ENCODE results near the gene AMN.

Gene AMN

DNA sequence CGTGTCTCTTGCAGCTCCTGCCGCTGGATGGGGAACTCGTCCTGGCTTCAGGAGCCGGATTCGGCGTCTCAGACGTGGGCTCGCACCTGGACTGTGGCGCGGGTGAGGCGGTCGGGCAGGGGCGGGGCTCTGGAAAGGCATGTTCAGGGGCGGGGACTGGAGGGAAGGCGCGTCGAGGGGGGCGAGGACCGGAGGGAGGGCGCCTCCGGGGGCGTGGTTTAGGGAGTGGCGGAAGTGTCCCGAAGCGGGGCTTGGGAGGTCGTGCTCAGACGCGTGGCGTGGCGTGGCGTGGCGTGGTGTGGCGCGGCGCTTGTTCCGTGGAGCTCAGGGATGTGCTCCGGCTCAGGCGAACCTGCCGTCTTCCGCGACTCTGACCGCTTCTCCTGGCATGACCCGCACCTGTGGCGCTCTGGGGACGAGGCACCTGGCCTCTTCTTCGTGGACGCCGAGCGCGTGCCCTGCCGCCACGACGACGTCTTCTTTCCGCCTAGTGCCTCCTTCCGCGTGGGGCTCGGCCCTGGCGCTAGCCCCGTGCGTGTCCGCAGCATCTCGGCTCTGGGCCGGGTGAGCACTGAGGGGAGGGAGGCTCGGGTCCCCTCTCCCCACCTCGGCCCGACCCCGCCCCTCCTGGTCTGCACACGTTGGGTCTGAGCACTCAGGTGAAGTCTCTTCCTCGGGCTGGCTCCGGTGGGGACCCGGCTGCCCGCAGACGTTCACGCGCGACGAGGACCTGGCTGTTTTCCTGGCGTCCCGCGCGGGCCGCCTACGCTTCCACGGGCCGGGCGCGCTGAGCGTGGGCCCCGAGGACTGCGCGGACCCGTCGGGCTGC, 6.2 kb downstream of the AMN start:
- peak; percentile 74 for DNase-seq (ENCODE audit: low spot score)

DNA sequence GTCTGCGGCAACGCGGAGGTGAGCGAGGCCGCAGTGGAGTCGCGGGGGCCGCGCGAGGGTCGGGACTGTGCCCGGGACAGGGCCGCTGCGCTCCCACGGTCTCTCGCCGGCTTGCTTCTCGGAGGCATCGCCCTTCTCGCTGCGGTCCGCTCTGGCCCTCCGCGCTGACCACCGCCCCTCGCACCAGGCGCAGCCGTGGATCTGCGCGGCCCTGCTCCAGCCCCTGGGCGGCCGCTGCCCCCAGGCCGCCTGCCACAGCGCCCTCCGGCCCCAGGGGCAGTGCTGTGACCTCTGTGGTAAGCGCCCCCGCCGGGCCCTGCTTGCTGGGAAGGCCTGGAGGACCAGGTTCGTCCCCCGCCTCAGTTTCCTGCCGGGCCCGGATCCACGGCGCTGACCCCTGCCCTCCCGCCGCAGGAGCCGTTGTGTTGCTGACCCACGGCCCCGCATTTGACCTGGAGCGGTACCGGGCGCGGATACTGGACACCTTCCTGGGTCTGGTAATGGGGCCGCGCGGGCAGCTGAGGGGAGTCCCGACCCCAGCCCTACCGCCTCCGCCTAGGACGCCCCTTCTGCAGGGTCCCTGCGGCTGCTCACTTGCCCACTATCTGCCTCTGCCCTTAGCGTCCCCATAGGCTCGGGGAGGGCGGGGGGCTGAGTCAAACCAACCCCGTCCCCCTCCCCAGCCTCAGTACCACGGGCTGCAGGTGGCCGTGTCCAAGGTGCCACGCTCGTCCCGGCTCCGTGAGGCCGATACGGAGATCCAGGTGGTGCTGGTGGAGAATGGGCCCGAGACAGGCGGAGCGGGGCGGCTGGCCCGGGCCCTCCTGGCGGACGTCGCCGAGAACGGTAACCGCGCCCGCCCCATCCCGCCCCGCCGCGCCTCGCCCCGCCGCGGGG, 7.0 kb downstream of the AMN start:
- DNase-seq (ENCODE audit: low spot score): no peak

DNA sequence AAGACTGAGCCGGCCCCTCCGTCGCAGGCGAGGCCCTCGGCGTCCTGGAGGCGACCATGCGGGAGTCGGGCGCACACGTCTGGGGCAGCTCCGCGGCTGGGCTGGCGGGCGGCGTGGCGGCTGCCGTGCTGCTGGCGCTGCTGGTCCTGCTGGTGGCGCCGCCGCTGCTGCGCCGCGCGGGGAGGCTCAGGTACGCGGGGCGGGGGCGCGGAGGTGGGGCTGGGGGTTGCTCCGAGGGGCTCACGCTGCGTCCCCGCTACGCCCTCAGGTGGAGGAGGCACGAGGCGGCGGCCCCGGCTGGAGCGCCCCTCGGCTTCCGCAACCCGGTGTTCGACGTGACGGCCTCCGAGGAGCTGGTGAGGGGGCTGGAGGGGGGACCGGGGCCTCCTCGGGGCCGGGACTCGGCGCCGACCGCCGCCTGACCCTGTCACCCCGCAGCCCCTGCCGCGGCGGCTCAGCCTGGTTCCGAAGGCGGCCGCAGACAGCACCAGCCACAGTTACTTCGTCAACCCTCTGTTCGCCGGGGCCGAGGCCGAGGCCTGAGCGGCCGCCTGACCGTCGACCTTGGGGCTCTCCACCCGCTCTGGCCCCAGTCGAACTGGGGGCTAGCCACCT, 7.8 kb downstream of the AMN start:
- DNase-seq (ENCODE audit: low spot score): no peak

DNA sequence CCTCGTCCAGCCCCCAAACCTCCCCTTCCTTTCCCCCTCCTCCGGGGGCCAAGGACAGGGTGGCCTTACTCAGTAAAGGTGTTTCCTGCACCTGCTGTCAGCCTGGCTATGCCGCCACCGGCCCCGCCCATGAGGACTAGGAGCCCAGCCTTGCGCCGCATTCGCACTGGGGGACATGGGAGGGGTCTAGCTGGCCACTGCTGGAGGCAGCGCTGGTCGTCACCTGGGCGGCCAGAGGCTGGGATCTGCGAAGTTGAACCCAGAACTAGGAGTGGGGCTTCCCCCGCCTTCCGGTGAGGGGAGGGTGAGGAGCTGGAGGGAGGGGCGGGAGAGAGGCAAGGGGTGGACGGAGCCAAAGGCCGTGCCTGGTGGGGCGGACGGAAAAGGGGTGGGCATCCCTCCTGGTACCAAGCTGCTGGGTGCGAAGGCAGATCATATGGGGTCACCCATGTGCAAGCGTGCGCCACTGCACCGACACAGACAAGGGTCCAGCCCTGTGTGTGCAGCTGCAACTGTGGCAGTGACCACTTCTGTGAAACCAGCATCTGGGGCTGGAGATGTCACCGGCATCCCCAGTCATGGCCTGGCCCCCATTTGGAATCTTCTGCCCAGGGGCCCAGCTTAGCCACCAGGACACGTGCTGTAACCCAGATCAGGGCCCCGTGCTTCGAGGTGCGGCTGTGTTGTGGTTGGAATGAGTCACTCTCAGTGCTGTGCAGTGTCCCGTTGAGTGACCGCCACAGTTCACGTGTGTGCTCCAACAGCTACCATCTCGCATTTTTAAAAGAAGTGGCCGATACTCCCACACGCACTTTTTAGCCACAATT, 8.5 kb downstream of the AMN start:
- peak; percentile 98 for DNase-seq (ENCODE audit: low spot score)

DNA sequence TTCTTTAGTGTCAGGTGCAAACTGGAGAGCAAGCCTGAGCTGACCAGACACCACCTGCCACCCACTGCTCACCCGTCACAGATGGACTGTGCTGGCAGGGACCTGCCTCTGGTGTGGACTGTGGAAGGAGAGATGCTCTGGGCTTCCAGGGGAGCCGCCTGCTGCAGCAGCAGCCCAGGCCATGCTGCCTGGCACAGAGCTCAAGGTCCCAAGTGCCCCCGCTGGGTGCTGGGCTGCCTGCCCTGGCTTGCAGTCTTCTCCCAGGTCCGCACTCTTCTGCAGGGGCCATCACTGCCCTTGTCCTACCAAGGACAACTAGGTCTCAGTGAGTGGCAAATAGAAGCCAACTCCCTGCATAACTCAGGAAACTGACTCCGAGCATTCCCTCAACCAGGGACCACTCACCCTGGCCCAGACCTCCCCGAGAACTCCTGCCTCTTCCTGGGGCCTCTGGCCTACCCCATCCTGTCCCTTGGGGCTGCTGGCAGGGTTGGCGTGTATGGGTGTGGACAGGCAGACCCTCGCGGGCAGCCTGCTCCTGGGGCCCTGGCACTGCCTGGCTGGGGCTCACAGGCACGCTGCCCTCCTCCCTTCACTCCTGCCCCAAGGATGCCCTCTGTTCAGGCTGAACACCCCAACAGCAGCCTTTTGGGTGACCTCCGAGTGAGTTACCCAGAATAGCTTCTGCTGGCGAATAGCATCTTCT, 9.3 kb downstream of the AMN start:
- DNase-seq (ENCODE audit: low spot score): no peak

GRCh38 chr14:102932484-102933248, 10.2 kb downstream of the AMN start:
- DNase-seq (ENCODE audit: low spot score): no peak

GRCh38 chr14:102933618-102934231, 11.3 kb downstream of the AMN start:
- no peak for DNase-seq (ENCODE audit: low spot score)

DNA sequence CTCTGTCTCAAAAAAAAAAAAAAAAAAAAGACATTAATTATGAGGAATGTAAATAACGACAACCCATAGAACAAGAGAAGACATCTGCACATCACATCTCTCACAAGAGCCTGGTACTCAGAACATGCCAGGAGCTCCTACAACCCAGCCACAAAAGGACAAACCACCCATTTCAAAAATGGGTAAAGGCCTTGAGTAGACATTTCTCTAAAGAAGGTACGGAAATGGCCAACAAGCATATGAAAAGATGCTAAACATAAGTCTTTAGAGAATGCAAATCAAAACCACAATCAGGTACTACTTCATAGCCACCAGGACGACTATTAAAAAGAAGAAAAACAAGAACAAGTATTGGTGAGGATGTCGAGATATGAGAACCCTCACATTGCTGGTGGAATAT, 13.3 kb downstream of the AMN start:
- no peak for DNase-seq (ENCODE audit: low spot score)

DNA sequence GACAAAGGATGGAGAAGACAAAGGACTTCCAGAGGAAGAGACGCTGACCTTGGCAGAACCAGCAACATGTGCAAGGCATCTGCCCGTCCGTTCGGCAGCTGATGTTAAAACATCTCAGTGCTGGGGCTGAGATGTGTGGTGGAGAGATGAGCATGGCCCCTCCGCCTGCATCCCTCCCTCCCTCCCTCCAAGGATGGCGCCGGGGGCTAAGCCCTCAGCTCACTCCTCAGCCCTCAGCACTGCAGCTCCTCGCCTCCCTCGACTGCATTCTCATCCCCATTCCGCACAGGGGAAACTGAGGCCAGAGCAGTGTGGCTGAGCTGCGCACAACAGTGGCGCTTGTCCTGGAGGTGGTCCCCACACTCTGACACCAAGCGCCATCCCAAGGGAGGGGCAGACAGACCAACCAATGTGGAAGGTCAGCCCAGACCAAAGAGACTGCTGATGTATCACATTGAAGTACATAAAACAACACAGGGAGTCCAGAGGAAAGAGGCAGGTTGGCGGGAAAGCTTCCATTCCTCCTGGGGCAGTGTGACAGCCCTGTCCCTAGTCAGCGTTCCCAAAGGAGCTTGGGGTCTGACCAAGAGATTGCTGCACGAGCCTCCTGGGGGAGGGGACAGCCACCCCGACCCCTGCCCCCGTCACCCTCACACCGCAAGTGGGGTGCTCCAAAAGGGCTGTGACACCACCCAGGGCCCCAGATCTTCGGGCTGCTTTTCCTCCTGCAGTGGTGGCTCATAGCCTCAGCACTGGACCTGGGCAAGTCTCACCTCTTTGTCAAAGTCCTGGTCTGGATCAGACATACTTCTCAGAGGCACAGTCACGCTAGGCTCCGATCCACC, 15.1 kb downstream of the AMN start:
- DNase-seq (ENCODE audit: low spot score): no peak

- DNase-seq (ENCODE audit: low spot score): no peak
Measured at GRCh38 chr14:102938191-102938590, 15.7 kb downstream of the AMN start.

DNA sequence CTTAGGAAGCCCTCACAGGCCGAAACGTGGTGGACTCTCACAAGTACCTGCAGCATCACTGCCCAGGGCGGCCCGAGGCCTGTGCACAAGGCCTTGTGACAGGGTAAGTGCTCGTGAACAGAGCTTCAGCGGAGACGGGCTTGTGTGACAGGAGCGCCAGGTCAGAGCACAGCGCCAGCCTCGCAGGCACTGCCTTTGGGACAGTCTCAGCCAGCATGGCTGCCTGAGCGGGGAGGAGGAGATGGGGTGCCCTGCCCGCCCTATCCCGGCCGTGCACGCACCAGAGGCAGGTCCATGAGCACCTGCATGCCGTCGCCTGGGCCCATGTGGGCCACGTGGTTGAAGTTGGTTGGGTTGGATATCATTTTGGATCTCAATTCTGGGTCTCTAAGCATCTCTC, 16.9 kb downstream of the AMN start:
- no peak for DNase-seq (ENCODE audit: low spot score)

DNA sequence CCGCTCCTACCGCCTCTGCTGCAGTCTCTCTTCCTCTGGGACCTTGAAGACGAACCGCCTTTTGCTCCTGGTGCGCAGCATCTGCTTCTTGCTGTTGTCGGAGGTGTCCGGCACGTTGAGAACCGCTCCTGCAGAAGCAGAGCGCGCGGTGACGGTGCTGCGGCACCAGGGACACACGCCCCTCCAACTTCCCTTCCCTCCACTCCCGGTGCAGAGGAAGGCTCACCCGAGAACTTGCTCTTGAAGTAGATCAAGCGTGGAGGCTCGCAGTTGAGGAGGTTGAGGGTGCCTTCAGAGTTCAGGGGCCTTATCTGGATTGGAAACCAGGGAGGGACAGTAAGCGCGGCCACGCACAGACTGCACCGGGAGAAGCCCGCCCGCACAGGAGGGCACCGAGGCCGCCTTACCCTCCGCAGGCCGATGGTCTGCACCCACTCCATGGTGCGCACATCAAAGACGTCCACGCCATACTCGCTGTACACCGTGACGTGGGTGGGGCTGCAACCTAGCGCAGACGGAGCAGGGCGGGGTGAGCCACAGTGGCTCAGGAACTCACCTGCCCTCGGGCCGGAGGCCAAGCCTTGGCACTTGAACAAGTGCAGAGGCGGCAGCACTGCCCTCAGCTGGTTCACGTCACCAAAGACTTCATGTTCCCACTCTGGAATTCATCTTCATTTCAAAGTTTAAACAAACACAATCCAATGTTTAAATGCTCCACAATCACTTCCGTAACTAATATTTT, 17.5 kb downstream of the AMN start:
- DNase-seq (ENCODE audit: low spot score): no peak

GRCh38 chr14:102940729-102941362, 18.4 kb downstream of the AMN start:
- no peak for DNase-seq (ENCODE audit: low spot score)

DNA sequence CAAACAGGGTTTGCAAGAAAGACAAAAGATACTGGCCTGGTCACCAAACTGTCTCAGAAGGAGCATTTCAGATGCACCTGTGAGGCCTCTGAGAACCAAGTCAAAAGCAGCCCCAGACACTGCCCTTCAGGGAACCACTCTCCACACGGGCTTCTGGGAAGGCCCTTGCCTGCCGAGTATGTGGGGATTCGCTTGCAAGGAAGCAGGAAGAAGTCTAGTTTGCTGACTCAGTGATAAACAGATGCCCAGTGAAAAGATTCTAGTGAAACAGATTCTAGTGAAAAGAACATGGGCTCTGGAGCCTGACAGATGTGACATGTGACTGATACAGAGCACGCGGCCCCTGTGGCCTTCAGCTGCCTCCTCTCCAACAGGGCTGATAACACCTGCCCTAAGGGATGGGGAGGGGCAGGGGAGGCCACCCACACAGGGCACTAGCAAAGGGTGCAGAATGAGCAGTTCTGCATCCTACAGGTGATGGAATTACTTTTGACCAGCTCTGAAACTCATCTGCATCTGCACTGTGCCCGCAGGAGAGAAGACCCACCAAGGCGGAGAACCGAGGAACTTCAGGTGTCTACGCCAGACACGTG, 19.1 kb downstream of the AMN start:
- no peak for DNase-seq (ENCODE audit: low spot score)

DNA sequence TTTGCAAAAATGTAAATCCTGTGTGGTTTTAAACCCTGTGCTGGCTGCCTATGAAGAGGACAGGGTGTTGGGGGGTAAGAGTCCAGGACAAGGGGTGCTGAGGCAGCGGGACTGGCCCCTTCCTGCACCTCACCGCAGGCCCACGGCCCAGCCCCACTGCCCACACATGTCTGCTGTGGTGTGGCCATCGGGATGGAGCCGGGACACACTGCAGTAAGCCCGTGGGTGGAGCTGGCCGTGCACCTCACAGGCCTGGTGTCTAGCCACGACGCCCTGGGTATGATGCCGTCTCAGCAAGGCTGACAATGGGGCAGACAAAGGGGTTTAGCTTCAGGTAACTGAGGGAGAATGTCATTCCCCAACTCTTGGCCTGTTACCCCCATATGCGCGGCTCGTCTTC, 19.6 kb downstream of the AMN start:
- DNase-seq (ENCODE audit: low spot score): no peak

DNA sequence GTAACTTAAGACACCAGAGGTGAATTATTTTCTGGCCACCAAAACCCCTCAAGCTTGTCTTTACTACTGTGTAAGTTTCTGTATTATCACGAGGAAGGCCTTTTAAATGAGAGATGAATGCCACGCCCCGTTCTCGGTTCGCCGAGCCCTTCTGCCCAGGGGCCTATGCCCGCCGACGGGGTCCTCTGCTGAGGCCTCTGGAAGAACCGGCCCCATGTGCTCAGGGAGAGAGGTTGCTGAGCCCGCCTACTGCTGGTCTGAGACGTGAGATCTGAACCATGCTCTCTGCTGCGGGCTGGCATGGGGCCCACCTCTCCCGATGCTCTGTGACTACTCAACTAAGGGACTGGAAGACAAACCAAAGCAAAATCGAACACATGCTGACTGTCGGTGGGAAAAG, 21.0 kb downstream of the AMN start:
- no peak for DNase-seq (ENCODE audit: low spot score)

- no peak for DNase-seq (ENCODE audit: low spot score)
Measured at GRCh38 chr14:102943979-102944378, 21.5 kb downstream of the AMN start.
